HepG2 (cell line): ENCODE measurements around the gene SORBS2. TPM values are rescaled to one million over a fixed set of nuclear protein-coding genes. Genes with fewer than 3 reads are reported as not detected.

Source experiments
- ATAC-seq: fragments of 200-7000 bp; cut with Tn5 transposase; 3 replicates; pipeline ENCODE4 v1.9.1; 2020; ENCODE audit warnings: mild to moderate bottlenecking, moderate library complexity
- BruUV-seq: library from RNA; stranded (reverse); fragments of 400-500 nt; replicated peaks from 2 replicates; lab custom pipeline; 2021; lab: Mats Ljungman, UMichigan
- CTCF ChIA-PET: fragments of 300-600 bp; formaldehyde crosslinking; extraction: SDS; loops from one replicate; lab custom pipeline; 2021; ENCODE audit warnings: low total read pairs, inconsistent platforms, low intra/inter-chr PET ratio; lab: Yijun Ruan, JAX
- POLR2A ChIA-PET: fragments of 350-600 bp; sonication (Branson Sonifier 250); formaldehyde crosslinking; loops from one replicate; lab custom pipeline; 2020; ENCODE audit warnings: antibody characterized with exemption, inconsistent platforms; lab: Yijun Ruan, JAX
- DNase-seq: peaks from one replicate; pipeline ENCODE4 v3.0.0-alpha.2; 2015; ENCODE audit warnings: low spot score
- FAIRE-seq: peaks from 3 replicates; lab custom pipeline; 2011; peaks lifted over from hg19 to GRCh38; lab: Jason Lieb, UNC
- H2AFZ ChIP-seq: one replicate; pipeline ENCODE4 v1.6.1; 2011; ENCODE audit warnings: low read length, inconsistent platforms
- H3K27ac ChIP-seq: fragments of 300-600 bp; 3 replicates; pipeline ENCODE4 v1.8.0; 2011; ENCODE audit warnings: mixed run types, mild to moderate bottlenecking, mixed read lengths, low read length, inconsistent platforms; ENCODE audit not compliant: insufficient read depth; ENCODE audit errors: extremely low read length
- H3K27me3 ChIP-seq, 2 experiments: fragments of 200-600 bp in 1 of 2; 2 replicates in 1 of 2; 3 replicates in 1 of 2; pipeline versions ENCODE4 v1.6.0 to v1.8.0; 2011; ENCODE audit warnings: low read length in 2 of 2, mild to moderate bottlenecking in 2 of 2, moderate library complexity in 2 of 2, inconsistent platforms in 1 of 2; ENCODE audit not compliant: insufficient read depth in 2 of 2, control insufficient read depth in 1 of 2
- H3K36me3 ChIP-seq, 2 experiments: fragments of 200-600 bp in 1 of 2; replicated peaks in 1 of 2; 2 replicates in 1 of 2; 3 replicates in 1 of 2; pipeline versions ENCODE4 v1.5.1 to v1.8.0; 2011; ENCODE audit warnings: low read length in 2 of 2, inconsistent platforms in 1 of 2; ENCODE audit not compliant: insufficient read depth in 2 of 2, control insufficient read depth in 1 of 2
- H3K4me1 ChIP-seq: 2 replicates; pipeline ENCODE4 v1.5.1; 2012; ENCODE audit warnings: low read length, inconsistent platforms; ENCODE audit not compliant: insufficient read depth
- H3K4me2 ChIP-seq: 2 replicates; pipeline ENCODE4 v1.6.0; 2011; ENCODE audit warnings: low read depth, low read length, inconsistent platforms
- H3K4me3 ChIP-seq, 3 experiments: fragments of 200-600 bp in 1 of 3; sonication (generic), shearing (Covaris generic) in 1 of 3; replicated peaks in 1 of 3; 2 replicates each; pipeline ENCODE4 v1.5.1; 2011 to 2016; ENCODE audit warnings: low read length in 3 of 3, inconsistent platforms in 2 of 3, low read depth in 2 of 3, mild to moderate bottlenecking in 2 of 3, control low read depth in 1 of 3, mixed read lengths in 1 of 3; ENCODE audit not compliant: insufficient read depth in 1 of 3
- H3K79me2 ChIP-seq: one replicate; pipeline ENCODE4 v1.6.1; 2011; ENCODE audit warnings: low read length, inconsistent platforms; ENCODE audit not compliant: insufficient read depth
- H3K9ac ChIP-seq: 2 replicates; pipeline ENCODE4 v1.6.0; 2011; ENCODE audit warnings: mild to moderate bottlenecking, low read depth, low read length, inconsistent platforms; ENCODE audit not compliant: insufficient read depth
- H3K9me3 ChIP-seq: 2 replicates; pipeline ENCODE4 v1.5.1; 2012; ENCODE audit warnings: mild to moderate bottlenecking, low read length
- H4K20me1 ChIP-seq: 2 replicates; pipeline ENCODE4 v1.6.0; 2011; ENCODE audit warnings: inconsistent platforms, mild to moderate bottlenecking, low read length, moderate library complexity; ENCODE audit not compliant: insufficient read depth
- ARID5B ChIP-seq: IDR thresholded peaks from 2 replicates; pipeline ENCODE4 v1.4.0; 2020; ENCODE audit warnings: mild to moderate bottlenecking, missing genetic modification reagents
- CCDC6 ChIP-seq: sonication (generic); formaldehyde crosslinking; IDR thresholded peaks from 2 replicates; pipeline ENCODE4 v1.8.1; 2022; ENCODE audit warnings: mild to moderate bottlenecking, missing genetic modification reagents, moderate library complexity
- LCORL ChIP-seq, 2 experiments: fragments of 450-650 bp in 1 of 2; sonication (generic) in 1 of 2; formaldehyde crosslinking in 1 of 2; IDR thresholded peaks; 2 replicates each; pipeline versions ENCODE4 v1.5.0 to v1.6.1; 2017 to 2020; ENCODE audit warnings: antibody characterized with exemption in 1 of 2, missing genetic modification reagents in 1 of 2
- MEF2D ChIP-seq: sonication (generic); formaldehyde crosslinking; IDR thresholded peaks from 2 replicates; pipeline ENCODE4 v1.5.1; 2020; ENCODE audit warnings: mild to moderate bottlenecking, missing genetic modification reagents
- NFIC ChIP-seq: IDR thresholded peaks from 2 replicates; pipeline ENCODE4 v1.6.1; 2012; ENCODE audit warnings: mild to moderate bottlenecking, low read length, inconsistent platforms
- POLR2AphosphoS5 ChIP-seq: IDR thresholded peaks from 2 replicates; pipeline ENCODE4 v1.6.1; 2012; ENCODE audit warnings: low read depth, low read length
- POLR2G ChIP-seq: fragments of 200-400 bp; formaldehyde crosslinking; IDR thresholded peaks from 2 replicates; pipeline ENCODE4 v1.6.1; 2018; ENCODE audit warnings: mild to moderate bottlenecking, low read depth, low read length, moderate library complexity
- RBFOX2 ChIP-seq: fragments of 200-400 bp; formaldehyde crosslinking; IDR thresholded peaks from 2 replicates; pipeline ENCODE4 v1.6.1; 2017; ENCODE audit warnings: low read depth, mild to moderate bottlenecking, low read length
- TAF1 ChIP-seq: sonication (generic); formaldehyde crosslinking; IDR thresholded peaks from 2 replicates; pipeline ENCODE4 v1.4.0; 2020; ENCODE audit warnings: missing genetic modification reagents
- YEATS2 ChIP-seq: sonication (generic); formaldehyde crosslinking; IDR thresholded peaks from 2 replicates; pipeline ENCODE4 v1.4.0; 2020; ENCODE audit warnings: missing genetic modification reagents, borderline replicate concordance
- ZNF713 ChIP-seq: sonication (generic); formaldehyde crosslinking; IDR thresholded peaks from 2 replicates; pipeline ENCODE4 v1.4.0; 2020; ENCODE audit warnings: mild to moderate bottlenecking, missing genetic modification reagents
- ZNF784 ChIP-seq: sonication (generic); formaldehyde crosslinking; IDR thresholded peaks from 2 replicates; pipeline ENCODE4 v1.5.1; 2020; ENCODE audit warnings: missing genetic modification reagents, mild to moderate bottlenecking, borderline replicate concordance
- WGBS: methylation state at CpG from one replicate; pipeline ENCODE4 v1.1.6; 2017; ENCODE audit warnings: low lambda C conversion rate; 5-methylcytosine and 5-hydroxymethylcytosine counted together
- in situ Hi-C: cut with HindIII; loops from 2 replicates; pipeline ENCODE4 v1.10.0; 2017; ENCODE audit warnings: low pct_unique_long_range_greater_than_20kb; ENCODE audit not compliant: extremely low pct_ligation_motif_present
- intact Hi-C: fragments of 100-400 bp; cut with micrococcal nuclease; formaldehyde crosslinking; loops from one replicate; pipeline ENCODE4 v1.10.0; 2022; ENCODE audit not compliant: unreplicated experiment
- polyA plus RNA-seq, 8 experiments: library from polyadenylated mRNA; depleted of rRNA in 3 of 8; stranded (reverse) in 7 of 8; unstranded in 1 of 8; fragments of >200 nt; fragmentation: Illumina TruSeq in 4 of 8; extraction: Trizol in 4 of 8; gene quantifications; 2 replicates each; pipeline versions ENCODE4 v1.2.1 to v1.2.3, GENCODE V29; 2011 to 2016; ENCODE audit warnings: low read depth in 4 of 8, missing spikeins in 1 of 8, mixed read lengths in 1 of 8; ENCODE audit not compliant: insufficient read depth in 1 of 8
- total RNA-seq, 5 experiments: library from RNA; depleted of rRNA; stranded (reverse); fragments of >200 nt; fragmentation: Illumina TruSeq; extraction: Trizol; gene quantifications; 2 replicates each; pipeline ENCODE4 v1.2.3, GENCODE V29; 2016; ENCODE audit warnings: low read depth in 1 of 5
- TF ChIP-seq, protein P1 (sequence below): IDR thresholded peaks from 2 replicates; pipeline ENCODE4 v1.6.1; 2016; ENCODE audit warnings: low read depth

SORBS2 gene
- total and polyA plus RNA-seq, 2 of the 13 experiments (the other 11 are each of a cell fraction or from before 2014, with no cell fraction given) = 25.0 to 80.5 TPM

DNA sequence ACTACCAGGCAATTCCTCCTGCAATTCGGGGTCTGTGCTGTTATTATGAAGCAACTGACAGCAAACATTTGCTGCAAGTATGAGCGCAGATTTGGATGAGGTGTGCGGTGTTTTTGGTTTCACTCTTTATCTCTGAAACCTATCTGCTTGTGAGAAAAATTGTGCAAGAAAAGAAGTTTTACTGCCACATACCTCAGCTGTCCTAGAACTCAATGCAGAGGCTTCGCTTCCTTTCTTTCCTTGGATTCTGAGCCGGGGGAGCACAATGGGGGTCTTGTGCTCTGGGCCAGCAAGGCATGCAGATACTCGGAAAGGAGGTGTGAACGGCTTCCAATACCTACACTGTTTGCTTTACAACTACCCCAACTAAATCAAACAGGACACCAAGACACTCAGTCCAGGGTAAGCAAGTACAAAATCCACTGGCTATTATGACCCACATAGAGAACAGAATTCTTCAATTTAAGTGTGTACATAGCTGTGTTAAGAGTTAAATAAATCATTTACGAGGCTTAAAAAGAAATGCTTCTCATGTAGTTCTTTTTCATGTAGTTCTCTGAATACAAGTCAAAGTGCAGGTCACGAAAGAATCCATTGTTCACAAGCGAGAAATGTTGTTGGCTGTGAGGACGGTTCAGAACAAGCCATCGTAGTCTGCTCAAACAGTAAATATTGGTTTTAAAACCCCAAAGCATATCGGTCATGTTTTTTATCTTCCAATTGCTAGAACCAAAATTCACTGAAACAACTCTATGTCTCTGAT is 1.1 kb downstream of the SORBS2 start (continued):
- peak; percentile 15; the same call in 1 of the 2 replicates for TF ChIP-seq YEATS2
- TF ChIP-seq ZNF784 = no peak
- peak; percentile 70 for TF ChIP-seq POLR2G
- 0 out of 2 replicates have a peak, but pooled peaks have one; percentile 42 for TF ChIP-seq LCORL (IDR thresholded peaks at IDR 0.05)
- TF ChIP-seq LCORL (CRISPR knock-in tag; IDR thresholded peaks at IDR 0.05) = peak; percentile 12; the same call in 1 of the 2 replicates
- peak; percentile 84 for TF ChIP-seq CCDC6 (CRISPR knock-in tag)

DNA sequence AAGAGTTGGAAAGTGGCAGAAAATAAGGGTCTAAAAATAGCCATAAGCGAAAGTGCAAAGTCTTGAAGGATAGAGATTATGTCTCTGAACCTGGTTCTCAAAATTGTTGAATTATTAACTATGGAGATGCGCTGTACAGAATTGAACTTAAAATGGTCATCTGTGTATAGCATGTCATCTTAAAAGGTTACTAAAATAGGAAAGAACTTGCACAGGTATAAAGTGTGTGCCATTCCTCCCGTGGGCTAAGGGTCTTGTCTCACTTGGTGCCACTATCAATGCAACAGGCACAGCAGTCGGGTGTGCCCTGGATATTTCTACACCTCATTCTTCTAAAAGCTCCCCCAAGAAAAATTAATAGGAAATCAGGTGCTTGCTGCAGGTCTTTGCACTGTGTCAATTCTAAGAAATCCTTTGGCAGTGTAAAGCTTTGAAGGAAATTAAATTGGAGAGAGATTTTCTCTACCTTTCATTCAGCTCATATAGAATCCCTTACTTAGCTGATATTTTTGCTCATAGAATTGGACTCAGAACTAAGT is 2.4 kb downstream of the SORBS2 start:
- H3K9me3 ChIP-seq = no peaks in the 10 kb centered on the region
- no peaks in the 10 kb centered on the region for H4K20me1 ChIP-seq
- BruUV-seq = no TSS peak
- no peak for ATAC-seq
- H3K79me2 ChIP-seq = peaks cover 54% of the 10 kb centered on the region
- intact Hi-C loops (loop anchor here (2.0 to 10.0 kb wide), 3 partner anchors 97 to 157 kb away; no protein-coding TSS in a partner anchor), in situ Hi-C loops (no loop called here)
- peak; percentile 56 for FAIRE-seq
- peak overlapping the region; percentile 60 to 82 (median 82) for H3K4me3 ChIP-seq
- H3K36me3 ChIP-seq = no peaks in the 10 kb centered on the region
- H3K27ac ChIP-seq = peak overlapping the region; percentile 97
- no peak for DNase-seq
- H3K9ac ChIP-seq = peak overlapping the region; percentile 83
- ChIA-PET POLR2A (interaction anchor here (1.2 to 4.3 kb wide), 4 partner anchors 35 to 212 kb away, joined by 3 to 64 read pairs (median 28); no protein-coding TSS in a partner anchor), CTCF (no interaction called here)
- H3K4me2 ChIP-seq = peak overlapping the region; percentile 94
- peaks cover 53% of the 10 kb centered on the region for H3K4me1 ChIP-seq
- H3K27me3 ChIP-seq = no peaks in the 10 kb centered on the region; a peak in 1 of 5 replicates
- H2AFZ ChIP-seq = no peak overlapping the region
- 3% methylated on average over 4 of the region's 4 CpGs for WGBS
- TF ChIP-seq RBFOX2 (peak; percentile 72), POLR2AphosphoS5 (0 out of 2 replicates have a peak, but pooled peaks have one; percentile 4), ZNF713 (CRISPR knock-in tag) (no peak), ARID5B (CRISPR knock-in tag) (peak; percentile 21; the same call in 1 of the 2 replicates), TAF1 (CRISPR knock-in tag) (0 out of 2 replicates have a peak, but pooled peaks have one; percentile 19), MEF2D (peak; percentile 74), NFIC (0 out of 2 replicates have a peak, but pooled peaks have one; percentile 4)
- TF ChIP-seq, protein P1, sequence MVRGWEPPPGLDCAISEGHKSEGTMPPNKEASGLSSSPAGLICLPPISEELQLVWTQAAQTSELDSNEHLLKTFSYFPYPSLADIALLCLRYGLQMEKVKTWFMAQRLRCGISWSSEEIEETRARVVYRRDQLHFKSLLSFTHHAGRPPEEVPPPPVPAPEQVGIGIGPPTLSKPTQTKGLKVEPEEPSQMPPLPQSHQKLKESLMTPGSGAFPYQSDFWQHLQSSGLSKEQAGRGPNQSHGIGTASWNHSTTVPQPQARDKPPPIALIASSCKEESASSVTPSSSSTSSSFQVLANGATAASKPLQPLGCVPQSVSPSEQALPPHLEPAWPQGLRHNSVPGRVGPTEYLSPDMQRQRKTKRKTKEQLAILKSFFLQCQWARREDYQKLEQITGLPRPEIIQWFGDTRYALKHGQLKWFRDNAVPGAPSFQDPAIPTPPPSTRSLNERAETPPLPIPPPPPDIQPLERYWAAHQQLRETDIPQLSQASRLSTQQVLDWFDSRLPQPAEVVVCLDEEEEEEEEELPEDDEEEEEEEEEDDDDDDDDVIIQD (CRISPR knock-in tag) = no peak
